OCI-LY1 (cell line): ENCODE measurements around the gene STARD13.

Experiments used
- EZH2 ChIP-seq: fragments of 200-600 bp; sonication (generic), shearing (Covaris generic); IDR thresholded peaks from 2 replicates; pipeline ENCODE4 v1.8.0; 2017; ENCODE audit warnings: borderline replicate concordance, mixed run types, mild to moderate bottlenecking, antibody characterized with exemption, low read length, moderate library complexity, mixed read lengths
- TF ChIP-seq, protein P1 (sequence below): fragments of 200-600 bp; sonication (generic), shearing (Covaris generic); IDR thresholded peaks from 2 replicates; pipeline ENCODE4 v1.5.1; 2017; ENCODE audit warnings: mild to moderate bottlenecking, antibody characterized with exemption, low read length, moderate library complexity, mixed read lengths

- TF ChIP-seq, protein P1, sequence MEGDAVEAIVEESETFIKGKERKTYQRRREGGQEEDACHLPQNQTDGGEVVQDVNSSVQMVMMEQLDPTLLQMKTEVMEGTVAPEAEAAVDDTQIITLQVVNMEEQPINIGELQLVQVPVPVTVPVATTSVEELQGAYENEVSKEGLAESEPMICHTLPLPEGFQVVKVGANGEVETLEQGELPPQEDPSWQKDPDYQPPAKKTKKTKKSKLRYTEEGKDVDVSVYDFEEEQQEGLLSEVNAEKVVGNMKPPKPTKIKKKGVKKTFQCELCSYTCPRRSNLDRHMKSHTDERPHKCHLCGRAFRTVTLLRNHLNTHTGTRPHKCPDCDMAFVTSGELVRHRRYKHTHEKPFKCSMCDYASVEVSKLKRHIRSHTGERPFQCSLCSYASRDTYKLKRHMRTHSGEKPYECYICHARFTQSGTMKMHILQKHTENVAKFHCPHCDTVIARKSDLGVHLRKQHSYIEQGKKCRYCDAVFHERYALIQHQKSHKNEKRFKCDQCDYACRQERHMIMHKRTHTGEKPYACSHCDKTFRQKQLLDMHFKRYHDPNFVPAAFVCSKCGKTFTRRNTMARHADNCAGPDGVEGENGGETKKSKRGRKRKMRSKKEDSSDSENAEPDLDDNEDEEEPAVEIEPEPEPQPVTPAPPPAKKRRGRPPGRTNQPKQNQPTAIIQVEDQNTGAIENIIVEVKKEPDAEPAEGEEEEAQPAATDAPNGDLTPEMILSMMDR, result no peak
- TF ChIP-seq EZH2, result no peak
Observed at GRCh38 chr13:33284031-33284430, 1.5 kb downstream of the STARD13 start.
